SK-N-SH treated with all-trans-retinoic acid at 6 μM for 48 hours (cell line): ENCODE results near the gene KLB.
"Not testable (repeated sequence)": the region's sequence is repeated elsewhere in the genome, so short reads cannot be mapped to it uniquely, and the experiment has no call there.

Experiments used
- ATAC-seq: fragments of 200-7000 bp; cut with Tn5 transposase; 3 replicates; pipeline ENCODE4 v1.9.1; 2020; ENCODE audit warnings: mild to moderate bottlenecking, moderate library complexity
- ARNTL ChIP-seq: fragments of 450-650 bp; formaldehyde crosslinking; IDR thresholded peaks from 2 replicates; pipeline ENCODE4 v1.5.0; 2020; ENCODE audit warnings: low read depth, mild to moderate bottlenecking, moderate library complexity, borderline replicate concordance
- BACH2 ChIP-seq: fragments of 250-450 bp; sonication (Bioruptor Pico); IDR thresholded peaks from 2 replicates; pipeline ENCODE4 v1.9.0; 2021; ENCODE audit warnings: mild to moderate bottlenecking, borderline replicate concordance
- ESRRG ChIP-seq: fragments of 250-450 bp; sonication (Bioruptor Pico); IDR thresholded peaks from 2 replicates; pipeline ENCODE4 v1.6.1; 2021; ENCODE audit warnings: mild to moderate bottlenecking
- GLIS3 ChIP-seq: fragments of 250-450 bp; sonication (Bioruptor Pico); IDR thresholded peaks from 2 replicates; pipeline ENCODE4 v1.5.0; 2020; ENCODE audit warnings: mild to moderate bottlenecking, moderate library complexity
- ISL1 ChIP-seq: fragments of 250-450 bp; sonication (Bioruptor Pico); IDR thresholded peaks from 2 replicates; pipeline ENCODE4 v2.1.2; 2022; ENCODE audit warnings: mild to moderate bottlenecking, moderate library complexity
- OSR1 ChIP-seq: fragments of 250-450 bp; sonication (Bioruptor Pico); IDR thresholded peaks from 2 replicates; pipeline ENCODE4 v1.8.0; 2022; ENCODE audit warnings: moderate library complexity, mild to moderate bottlenecking, inconsistent platforms
- PATZ1 ChIP-seq: fragments of 250-450 bp; sonication (Bioruptor Pico); IDR thresholded peaks from 2 replicates; pipeline ENCODE4 v1.8.0; 2020; ENCODE audit warnings: mild to moderate bottlenecking, moderate library complexity, borderline replicate concordance
- POU6F1 ChIP-seq: fragments of 250-450 bp; sonication (Bioruptor Pico); IDR thresholded peaks from 2 replicates; pipeline ENCODE4 v1.8.0; 2021; ENCODE audit warnings: low read depth, mild to moderate bottlenecking, moderate library complexity, borderline replicate concordance
- PPARA ChIP-seq: fragments of 250-450 bp; sonication (Bioruptor Pico); IDR thresholded peaks from 2 replicates; pipeline ENCODE4 v1.5.0; 2020; ENCODE audit warnings: mild to moderate bottlenecking, borderline replicate concordance
- RARB ChIP-seq: fragments of 250-450 bp; sonication (Bioruptor Pico); IDR thresholded peaks from 2 replicates; pipeline ENCODE4 v1.8.0; 2021; ENCODE audit warnings: mild to moderate bottlenecking, moderate library complexity
- TCF4 ChIP-seq: fragments of 250-450 bp; sonication (Bioruptor Pico); IDR thresholded peaks from 2 replicates; pipeline ENCODE4 v1.8.0; 2021; ENCODE audit warnings: mild to moderate bottlenecking, moderate library complexity, borderline replicate concordance
- TOX ChIP-seq: fragments of 250-450 bp; sonication (Bioruptor Pico); IDR thresholded peaks from 2 replicates; pipeline ENCODE4 v1.8.0; 2021; ENCODE audit warnings: mild to moderate bottlenecking, moderate library complexity, borderline replicate concordance
- ZC3H10 ChIP-seq: fragments of 250-450 bp; sonication (Bioruptor Pico); IDR thresholded peaks from 2 replicates; pipeline ENCODE4 v1.5.1; 2021; ENCODE audit warnings: mild to moderate bottlenecking, moderate library complexity
- ZFP3 ChIP-seq: fragments of 250-450 bp; sonication (Bioruptor Pico); IDR thresholded peaks from 2 replicates; pipeline ENCODE4 v1.5.0; 2020; ENCODE audit warnings: mild to moderate bottlenecking, moderate library complexity
- ZFP30 ChIP-seq: fragments of 450-650 bp; formaldehyde crosslinking; IDR thresholded peaks from 2 replicates; pipeline ENCODE4 v1.5.0; 2022; ENCODE audit warnings: mild to moderate bottlenecking, moderate library complexity
- ZNF565 ChIP-seq: fragments of 450-650 bp; formaldehyde crosslinking; conservative IDR thresholded peaks from 2 replicates; pipeline ENCODE4 v1.5.0; 2020; ENCODE audit warnings: low read depth, mild to moderate bottlenecking, moderate library complexity
- ZNF70 ChIP-seq: fragments of 450-650 bp; formaldehyde crosslinking; IDR thresholded peaks from 2 replicates; pipeline ENCODE4 v1.5.0; 2020; ENCODE audit warnings: mild to moderate bottlenecking, moderate library complexity
- ZNF8 ChIP-seq: fragments of 450-650 bp; formaldehyde crosslinking; IDR thresholded peaks from 2 replicates; pipeline ENCODE4 v1.5.0; 2020; ENCODE audit warnings: mild to moderate bottlenecking, moderate library complexity
- TF ChIP-seq, protein P1 (sequence below): fragments of 250-450 bp; sonication (Bioruptor Pico); IDR thresholded peaks from 2 replicates; pipeline ENCODE4 v1.5.1; 2021; ENCODE audit warnings: mild to moderate bottlenecking, moderate library complexity

The KLB gene

GRCh38 chr4:39406763-39407583 lies at the start of gene KLB:
Gene KLB, plus strand, starts transcription at chr4:39406930. Its CDS starts 20 bp downstream, at chr4:39406950.
- no peak for ATAC-seq

DNA sequence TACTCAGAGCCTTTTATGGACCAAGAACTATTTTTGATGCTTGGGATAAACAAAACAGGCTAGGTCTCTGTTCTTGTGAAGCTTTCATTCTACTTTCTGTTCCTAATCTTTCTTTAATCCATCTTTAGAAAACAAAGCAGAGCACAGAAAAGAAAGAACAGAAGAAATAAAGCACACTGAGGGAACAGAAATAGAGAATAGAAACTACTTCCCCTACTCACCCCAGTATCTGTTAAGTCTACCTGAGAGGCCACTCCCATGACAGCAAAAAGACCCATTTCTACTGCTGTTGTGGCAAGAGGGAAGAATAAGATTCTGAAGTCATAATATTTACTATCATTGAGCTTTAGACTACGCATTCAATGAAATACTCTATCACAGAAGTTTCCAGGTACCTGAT lies 49.7 kb upstream of the KLB start:
- no peak for ATAC-seq
- TF ChIP-seq ZNF565 (CRISPR knock-in tag) (no peak), OSR1 (CRISPR knock-in tag) (no peak), TCF4 (CRISPR knock-in tag) (no peak), POU6F1 (CRISPR knock-in tag) (no peak)

More at GRCh38 chr4:39406763-39407583, at the start of gene KLB:
- TF ChIP-seq ZNF8 (CRISPR knock-in tag) (no peak), BACH2 (no peak), TCF4 (CRISPR knock-in tag) (no peak), ARNTL (CRISPR knock-in tag) (no peak), POU6F1 (CRISPR knock-in tag) (no peak), ESRRG (CRISPR knock-in tag) (no peak), ZFP30 (no peak), GLIS3 (CRISPR knock-in tag) (no peak), ZNF70 (CRISPR knock-in tag) (no peak), OSR1 (CRISPR knock-in tag) (no peak)

DNA sequence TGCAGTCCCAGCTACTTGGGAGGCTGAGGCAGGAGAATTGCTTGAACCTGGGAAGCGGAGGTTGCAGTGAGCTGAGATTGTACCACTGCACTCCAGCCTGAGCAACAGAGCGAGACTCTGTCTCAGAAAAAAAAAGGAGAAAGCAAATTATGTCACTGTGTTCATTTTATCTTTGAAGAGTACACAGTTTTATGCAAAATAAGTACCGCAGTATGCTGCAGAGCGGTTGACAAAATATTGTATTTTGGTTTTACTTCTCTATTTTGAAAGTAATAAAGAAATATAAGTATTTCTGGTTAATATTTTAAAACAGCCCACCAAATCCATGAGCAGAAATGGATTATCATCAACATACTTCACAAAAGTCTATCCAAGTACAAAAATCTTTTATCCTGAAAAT lies 46.1 kb upstream of the KLB start:
- ATAC-seq, result not testable (repeated sequence)

DNA sequence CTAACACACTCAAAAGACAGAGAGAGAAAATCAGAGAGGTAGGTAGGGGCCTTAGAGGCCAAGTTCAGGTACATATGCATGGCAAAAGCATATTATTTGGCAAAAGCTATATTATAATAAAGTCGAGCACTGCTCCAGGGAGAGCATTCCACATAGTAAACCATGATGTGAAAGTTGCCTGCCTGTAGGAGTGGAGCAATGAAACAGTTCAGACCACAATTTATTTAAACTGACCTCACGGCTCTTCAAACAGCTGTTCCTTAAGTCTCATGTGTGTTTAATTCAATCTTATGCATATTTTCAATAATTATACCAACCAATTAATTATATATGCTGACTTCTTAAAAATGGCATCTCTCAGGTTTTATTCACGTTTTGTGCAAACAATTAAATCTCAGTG lies 43.9 kb upstream of the KLB start:
- no peak for TF ChIP-seq RARB (CRISPR knock-in tag)
- TF ChIP-seq PATZ1 (CRISPR knock-in tag), result no peak
- TF ChIP-seq ZNF565 (CRISPR knock-in tag), result no peak
- TF ChIP-seq PPARA (CRISPR knock-in tag), result no peak
- no peak for TF ChIP-seq TOX (CRISPR knock-in tag)
- TF ChIP-seq ZC3H10 (CRISPR knock-in tag), result no peak
- TF ChIP-seq OSR1 (CRISPR knock-in tag), result no peak
- TF ChIP-seq ZNF70 (CRISPR knock-in tag), result no peak
- TF ChIP-seq ZFP3 (CRISPR knock-in tag), result no peak
- TF ChIP-seq, protein P1, sequence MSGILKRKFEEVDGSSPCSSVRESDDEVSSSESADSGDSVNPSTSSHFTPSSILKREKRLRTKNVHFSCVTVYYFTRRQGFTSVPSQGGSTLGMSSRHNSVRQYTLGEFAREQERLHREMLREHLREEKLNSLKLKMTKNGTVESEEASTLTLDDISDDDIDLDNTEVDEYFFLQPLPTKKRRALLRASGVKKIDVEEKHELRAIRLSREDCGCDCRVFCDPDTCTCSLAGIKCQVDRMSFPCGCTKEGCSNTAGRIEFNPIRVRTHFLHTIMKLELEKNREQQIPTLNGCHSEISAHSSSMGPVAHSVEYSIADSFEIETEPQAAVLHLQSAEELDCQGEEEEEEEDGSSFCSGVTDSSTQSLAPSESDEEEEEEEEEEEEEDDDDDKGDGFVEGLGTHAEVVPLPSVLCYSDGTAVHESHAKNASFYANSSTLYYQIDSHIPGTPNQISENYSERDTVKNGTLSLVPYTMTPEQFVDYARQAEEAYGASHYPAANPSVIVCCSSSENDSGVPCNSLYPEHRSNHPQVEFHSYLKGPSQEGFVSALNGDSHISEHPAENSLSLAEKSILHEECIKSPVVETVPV (CRISPR knock-in tag), result no peak
- TF ChIP-seq, all 23 proteins: peak for 0
- ATAC-seq, result no peak

DNA sequence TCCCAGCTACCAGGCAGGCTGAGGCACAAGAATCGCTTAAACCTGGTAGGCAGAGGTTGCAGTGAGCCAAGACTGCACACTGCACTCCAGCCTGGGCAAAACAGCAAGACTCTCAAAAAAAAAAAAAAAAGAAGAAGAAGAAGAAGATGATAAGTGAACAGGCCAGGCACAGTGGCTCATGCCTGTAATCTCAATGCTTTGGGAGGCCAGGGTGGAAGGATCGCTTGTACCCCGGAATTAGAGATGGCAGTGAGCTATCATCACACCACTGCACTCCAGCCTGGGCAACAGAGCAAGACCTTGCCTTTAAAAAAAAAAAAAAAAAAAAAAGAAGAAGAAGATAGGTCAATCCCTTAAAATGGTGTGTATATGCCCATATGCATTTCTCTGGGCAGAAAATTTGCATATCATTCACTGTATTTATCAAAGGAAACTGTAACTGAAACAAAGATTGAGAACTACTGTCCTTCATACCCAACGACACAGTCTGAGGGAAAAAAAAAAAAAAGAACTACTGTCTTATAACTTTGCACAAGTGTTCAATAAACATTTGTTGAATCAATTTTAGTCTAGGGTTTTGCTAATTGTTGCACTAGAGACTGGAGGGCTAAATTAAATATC lies 42.8 kb upstream of the KLB start:
- TF ChIP-seq ZFP30 (no peak), ISL1 (CRISPR knock-in tag) (no peak), OSR1 (CRISPR knock-in tag) (no peak), ZNF565 (CRISPR knock-in tag) (no peak)
- no peak for ATAC-seq
